Panc1 (cell line): Measurements from ENCODE around the gene HCFC1.

Source experiments
- CTCF ChIP-seq: fragments of 450-650 bp; IDR thresholded peaks from 2 replicates; pipeline ENCODE4 v1.5.1; 2017; ENCODE audit warnings: mild to moderate bottlenecking
- SIN3A ChIP-seq: IDR thresholded peaks from 2 replicates; pipeline ENCODE4 v1.6.1; 2012; ENCODE audit warnings: low read depth, mild to moderate bottlenecking, low read length, moderate library complexity, borderline replicate concordance; ENCODE audit not compliant: insufficient read depth

- TF ChIP-seq SIN3A, result no peak
- no peak for TF ChIP-seq CTCF
Measured at GRCh38 chrX:153922932-153923857, 48.4 kb downstream of the HCFC1 start.
